GM19468 (cell line): ENCODE measurements around the gene SNCAIP.
"Not testable (repeated sequence)": the region's sequence is repeated elsewhere in the genome, so short reads cannot be mapped to it uniquely, and the experiment has no call there.

Experiments used
- ATAC-seq: cut with Tn5 transposase; IDR thresholded peaks from one replicate; pipeline ENCODE4 v1.9.1; 2021; ENCODE audit warnings: mild to moderate bottlenecking, moderate library complexity, moderate number of reproducible peaks; ENCODE audit not compliant: unreplicated experiment; ENCODE audit errors: extremely low read depth

The SNCAIP gene

DNA sequence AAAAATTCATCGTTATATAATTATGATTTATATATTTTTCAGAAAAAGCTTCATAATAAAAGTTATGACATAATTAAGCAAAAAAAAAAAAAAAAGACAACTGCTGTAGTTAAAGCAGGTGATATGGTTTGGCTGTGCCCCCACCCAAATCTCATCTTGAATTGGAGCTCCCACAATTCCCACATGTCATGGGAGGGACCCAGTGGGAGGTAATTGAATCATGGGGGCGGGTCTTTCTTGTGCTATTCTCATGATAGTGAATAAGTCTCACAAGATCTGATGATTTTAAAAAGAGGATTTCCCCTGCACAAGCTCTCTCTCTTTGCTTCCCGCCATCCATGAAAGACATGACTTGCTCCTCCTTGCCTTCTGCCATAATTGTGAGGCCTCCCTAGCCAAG is 41.3 kb downstream of the SNCAIP start:
- not testable (repeated sequence) for ATAC-seq

DNA sequence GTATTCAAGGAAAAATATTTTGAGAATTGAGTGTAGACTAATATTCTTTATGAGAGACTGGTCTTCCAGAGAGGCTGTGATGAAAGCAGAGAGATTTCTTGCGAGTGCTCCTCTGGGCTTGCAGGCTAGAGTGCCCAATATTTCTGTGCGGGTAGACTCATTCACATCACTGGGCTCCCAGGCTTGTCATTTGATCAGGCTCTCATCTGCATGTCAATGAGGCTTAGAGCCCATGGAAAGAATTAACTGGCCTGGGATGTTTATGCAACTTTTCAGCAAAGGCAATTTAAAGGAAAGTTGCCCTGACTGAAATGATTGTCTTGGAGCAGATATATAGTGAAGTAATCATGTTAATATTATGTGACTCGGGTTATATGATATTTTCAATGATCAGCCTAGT is 42.3 kb downstream of the SNCAIP start:
- no peak for ATAC-seq

DNA sequence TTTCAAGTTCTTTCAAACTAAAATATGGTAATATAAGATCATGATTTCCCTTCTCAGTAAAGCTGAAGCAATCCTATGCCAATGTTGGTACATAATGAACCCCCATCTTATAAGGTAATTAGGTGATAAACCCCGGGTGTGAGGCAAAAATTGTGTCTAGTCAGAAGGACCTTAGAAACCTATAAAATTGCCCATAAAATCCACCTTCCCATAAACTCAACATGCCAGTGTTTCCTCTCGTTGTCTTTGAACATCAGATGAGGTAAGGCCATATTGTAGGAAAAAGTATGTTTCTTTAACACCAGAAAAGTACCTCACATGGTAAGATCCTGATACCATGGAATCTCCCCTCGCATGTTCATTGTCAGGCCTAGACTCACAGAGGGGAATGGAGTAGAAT is 43.3 kb downstream of the SNCAIP start:
- no peak for ATAC-seq

DNA sequence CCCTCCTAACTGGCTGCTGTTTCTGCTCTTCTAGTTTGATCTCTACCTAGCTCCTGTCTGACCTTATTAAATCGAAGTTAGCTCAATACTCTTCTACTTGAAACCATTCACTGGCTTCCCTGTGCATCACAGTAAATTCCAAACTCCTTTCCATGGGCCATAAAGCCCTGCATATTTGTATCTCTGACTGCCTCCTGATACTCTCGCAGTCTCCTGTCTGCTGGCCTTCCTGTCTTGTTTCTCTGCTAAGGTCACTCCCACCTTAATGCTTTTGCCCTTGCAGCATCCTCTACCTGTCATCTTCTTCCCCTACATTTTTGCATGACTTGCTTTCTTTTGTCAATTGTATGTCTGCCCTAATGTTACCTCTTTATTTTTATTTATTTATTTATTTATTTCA is 44.8 kb downstream of the SNCAIP start:
- ATAC-seq, result no peak

DNA sequence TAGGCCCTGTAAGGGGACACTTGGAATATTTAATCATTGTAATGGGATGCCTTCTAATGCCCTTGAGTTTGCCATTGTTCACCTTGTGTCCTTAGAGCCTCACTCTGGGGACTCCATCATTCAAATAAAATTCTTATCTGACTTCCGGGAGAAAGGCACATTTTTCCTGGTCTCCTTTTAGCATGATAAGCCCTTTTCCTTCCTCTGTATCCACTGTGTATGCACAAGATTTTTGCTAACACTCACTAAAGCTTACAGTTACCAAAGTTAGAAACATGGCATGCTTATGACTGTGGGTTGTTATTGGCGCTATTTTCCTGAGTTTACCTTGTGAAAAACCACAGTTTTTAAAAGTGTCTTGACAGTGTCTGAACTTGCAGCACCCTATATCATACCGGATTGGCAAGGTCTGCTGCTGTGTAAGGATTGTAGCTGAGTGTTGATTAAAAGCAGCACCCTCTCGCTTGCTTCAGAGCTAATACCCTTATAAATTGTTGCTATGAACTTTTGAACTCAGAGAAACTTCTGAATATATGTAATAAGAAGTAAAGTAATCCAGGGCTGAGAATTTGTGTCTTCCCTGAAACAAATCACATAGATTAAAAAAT is 46.4 kb downstream of the SNCAIP start:
- no peak for ATAC-seq

GRCh38 chr5:122362361-122362760 is 50.3 kb downstream of the SNCAIP start:
- no peak for ATAC-seq

- no peak for ATAC-seq
These were observed 51.6 kb downstream of the SNCAIP start for GRCh38 chr5:122363623-122364022.

DNA sequence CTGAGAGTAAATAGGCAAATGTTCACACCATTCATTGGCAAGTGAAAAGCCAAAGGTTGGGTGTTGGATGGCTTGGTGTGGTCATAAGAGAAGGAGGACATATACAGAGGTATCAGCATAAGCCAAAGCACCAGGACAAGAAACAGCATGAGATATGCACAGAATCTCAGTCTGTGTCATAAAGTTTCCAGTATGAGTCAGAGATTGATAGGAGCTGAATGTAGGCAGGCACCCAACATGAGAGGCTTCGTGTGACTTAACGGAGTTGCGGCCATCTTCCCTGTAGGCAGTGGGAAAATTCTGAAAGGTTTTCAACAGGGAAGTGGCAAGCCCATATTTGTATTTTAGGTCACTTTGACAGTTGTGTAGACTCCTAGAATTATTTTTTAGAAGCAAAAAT is 54.5 kb downstream of the SNCAIP start:
- no peak for ATAC-seq

GRCh38 chr5:122367456-122367855 is 55.4 kb downstream of the SNCAIP start:
- no peak for ATAC-seq

DNA sequence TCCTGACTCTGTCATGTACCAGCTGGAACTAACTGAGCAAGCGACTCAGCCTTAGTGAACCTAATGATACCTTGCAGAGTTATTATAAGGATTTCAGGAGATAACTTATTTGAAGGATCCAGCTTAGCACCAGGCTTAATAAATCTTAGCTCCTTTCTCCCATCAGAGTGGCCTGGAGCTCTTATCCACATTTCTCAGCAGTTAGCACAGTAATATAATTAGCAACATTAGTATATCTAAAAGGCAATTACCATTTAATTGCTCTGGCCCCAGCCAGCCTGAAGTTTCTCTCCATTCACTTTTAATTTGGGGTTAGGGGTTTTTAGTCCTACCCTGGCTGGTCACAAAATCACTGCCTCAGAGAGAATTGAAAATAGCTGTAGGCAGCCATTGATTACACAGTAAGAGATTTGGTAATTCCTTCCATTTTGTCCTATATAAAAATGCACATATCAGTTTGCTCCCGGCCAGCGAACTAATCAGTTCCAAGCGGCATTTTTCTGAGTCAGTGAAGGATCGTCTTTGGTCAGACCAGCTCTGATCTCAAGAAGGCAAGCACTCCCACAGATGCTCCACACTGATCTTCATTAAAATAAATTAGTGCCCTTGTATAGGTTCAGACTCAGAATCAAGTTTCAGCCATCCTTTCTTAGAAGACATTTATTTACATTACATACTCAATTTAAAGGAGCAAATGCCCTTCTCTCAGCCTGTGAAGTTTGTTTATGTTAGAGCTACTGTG is 56.6 kb downstream of the SNCAIP start:
- ATAC-seq, result no peak

- ATAC-seq, result no peak
These were observed 57.3 kb downstream of the SNCAIP start for GRCh38 chr5:122369253-122369815.

GRCh38 chr5:122371511-122372151 is 59.6 kb downstream of the SNCAIP start:
- ATAC-seq, result no peak

DNA sequence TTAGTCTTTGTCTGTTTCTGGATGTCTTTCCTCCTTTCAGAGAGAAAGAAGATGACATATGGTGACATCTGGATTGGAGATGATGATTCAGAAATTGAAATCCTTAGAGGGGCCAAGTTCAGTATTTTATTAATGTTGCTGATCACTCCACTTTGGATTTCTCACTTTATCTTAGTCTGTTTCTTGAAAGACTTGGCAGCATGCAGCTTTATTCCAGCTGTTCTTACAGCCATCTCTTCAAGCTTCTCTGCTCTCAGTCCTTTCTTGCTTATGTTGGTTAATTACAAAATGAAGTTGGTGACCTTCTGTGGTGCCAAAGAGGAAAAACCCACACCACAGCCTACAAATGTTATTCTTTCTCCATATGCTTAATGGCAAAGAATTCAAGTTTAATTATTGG is 62.1 kb downstream of the SNCAIP start:
- ATAC-seq, result no peak

DNA sequence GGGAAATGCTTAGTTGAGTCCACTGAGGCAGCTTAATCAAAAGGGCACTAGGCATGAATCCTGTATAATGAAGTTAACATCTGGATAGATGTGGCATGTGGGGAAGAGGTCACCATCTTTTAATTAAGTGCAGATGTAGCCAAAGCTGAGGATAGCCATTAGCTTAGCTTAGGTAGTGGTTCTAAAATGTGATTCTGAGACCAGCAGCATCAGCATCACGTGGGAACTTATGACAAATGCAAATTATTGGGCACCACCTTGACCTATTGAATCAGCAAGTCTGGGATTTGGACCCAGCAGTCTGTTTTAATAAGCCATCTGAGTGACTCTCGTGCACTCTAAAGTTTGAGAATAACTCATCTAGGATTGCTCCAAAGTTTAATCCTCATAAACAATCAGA is 63.8 kb downstream of the SNCAIP start:
- no peak for ATAC-seq

DNA sequence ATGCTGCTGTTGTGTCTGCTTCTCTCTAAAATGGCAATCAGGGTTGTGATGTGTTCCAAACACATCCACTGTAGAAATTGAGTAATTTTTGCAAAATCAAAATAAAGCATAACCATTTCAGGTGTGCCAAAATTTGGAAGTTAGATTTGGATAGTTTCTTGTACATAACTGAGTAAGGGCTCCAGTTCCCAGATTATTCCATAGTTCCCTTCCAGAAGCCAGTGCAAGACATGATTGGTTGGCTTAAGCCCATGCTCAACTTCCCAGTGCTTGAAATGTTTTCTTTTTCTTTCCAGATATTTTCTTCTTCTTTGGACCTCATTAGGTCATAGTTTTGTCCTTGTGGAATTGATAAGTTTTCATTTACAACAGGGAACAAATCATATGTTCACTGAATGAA is 64.2 kb downstream of the SNCAIP start:
- no peak for ATAC-seq

- ATAC-seq, result no peak
These were observed 65.0 kb downstream of the SNCAIP start for GRCh38 chr5:122377026-122377425.

GRCh38 chr5:122382938-122383337 is 70.9 kb downstream of the SNCAIP start:
- ATAC-seq, result not testable (repeated sequence)

DNA sequence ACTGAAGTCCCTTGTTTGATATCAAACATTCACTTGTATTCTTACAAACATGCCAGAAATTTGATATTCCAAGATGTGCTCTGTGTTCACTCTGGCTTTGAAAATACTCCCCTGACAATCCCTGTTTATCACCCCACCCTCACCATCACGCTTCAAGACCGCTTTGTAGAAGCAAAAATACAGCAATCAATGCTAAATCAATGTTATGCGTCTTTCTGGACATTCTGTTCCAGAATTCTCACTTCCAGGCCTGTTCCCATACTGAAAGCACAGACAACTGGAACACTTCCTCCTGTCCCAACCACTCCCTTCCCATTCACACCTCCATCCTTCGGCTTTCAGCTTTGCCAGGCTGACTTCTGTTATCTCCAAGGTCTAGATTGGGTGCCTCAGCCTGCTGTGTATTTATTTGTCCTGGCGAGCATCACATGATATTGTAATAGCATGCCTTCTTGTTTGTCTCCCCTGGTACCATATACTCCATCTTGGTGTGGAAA is 72.8 kb downstream of the SNCAIP start:
- ATAC-seq, result no peak

DNA sequence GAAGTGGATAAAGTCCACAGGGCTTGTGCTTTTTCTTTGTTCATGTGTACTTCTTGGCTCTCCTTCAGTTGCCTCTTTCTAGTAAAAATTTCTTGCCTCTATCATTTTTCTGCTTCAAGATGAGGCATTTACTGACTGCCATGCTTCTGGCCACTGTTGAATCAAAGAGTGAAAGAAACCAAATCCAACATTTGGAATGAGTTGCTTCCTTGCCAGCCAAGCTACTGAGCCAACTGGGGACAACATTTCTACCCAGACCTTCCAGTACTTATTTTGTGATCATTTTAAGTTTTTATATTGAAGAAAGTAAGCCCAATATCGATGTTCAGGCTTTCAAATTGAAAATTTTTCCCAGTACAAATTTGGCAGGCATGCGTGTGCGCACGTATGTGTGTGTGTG is 73.2 kb downstream of the SNCAIP start:
- no peak for ATAC-seq

DNA sequence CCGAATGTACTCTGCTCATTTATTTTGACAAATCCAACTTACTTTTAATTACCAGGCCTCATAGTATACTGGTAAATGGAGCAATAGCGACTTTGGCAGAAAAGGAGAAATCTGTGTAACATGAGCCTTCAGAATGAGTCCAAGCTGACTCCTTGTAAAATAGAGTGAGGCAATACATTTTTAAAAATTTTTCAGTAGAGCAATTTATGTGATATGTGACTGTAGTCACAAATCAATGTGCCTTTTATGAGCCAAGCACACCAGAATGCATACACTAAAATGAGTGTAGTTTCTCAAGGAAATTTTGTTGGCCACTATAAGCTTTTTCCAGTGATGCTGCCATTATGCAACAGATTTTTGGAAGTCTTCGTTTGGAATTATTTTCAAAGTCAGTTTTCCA is 73.8 kb downstream of the SNCAIP start:
- ATAC-seq, result no peak

DNA sequence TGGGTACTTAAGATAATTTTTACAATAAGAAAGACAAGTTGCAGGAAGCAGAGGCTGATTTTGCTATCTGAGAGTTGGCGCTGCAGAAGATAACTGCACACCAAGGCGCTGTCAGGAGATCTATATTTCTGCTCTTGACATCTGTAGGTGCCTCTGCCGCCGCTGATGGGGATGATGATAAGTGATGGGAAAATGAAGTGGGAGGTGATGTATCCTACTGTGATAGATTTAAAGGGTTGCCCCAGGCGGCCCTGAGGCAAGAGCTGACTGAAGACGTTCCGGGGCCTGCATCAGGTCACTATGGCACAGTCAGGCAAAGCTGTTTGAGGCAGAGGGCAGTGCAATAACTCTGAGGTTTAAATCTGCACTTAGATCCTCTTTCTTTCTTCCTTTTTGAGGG is 78.1 kb downstream of the SNCAIP start:
- no peak for ATAC-seq
